Neural cell (in vitro differentiated cells): Measurements from ENCODE around the gene GLO1.

ENCODE experiments used
- CTCF ChIP-seq: fragments of 450-650 bp; IDR thresholded peaks from 2 replicates; pipeline ENCODE4 v1.5.1; 2014; ENCODE audit warnings: antibody characterized with exemption, mild to moderate bottlenecking, moderate library complexity; ENCODE audit not compliant: poor library complexity, severe bottlenecking
- EP300 ChIP-seq: fragments of 450-650 bp; conservative IDR thresholded peaks from 2 replicates; pipeline ENCODE4 v1.6.1; 2014; ENCODE audit warnings: antibody characterized with exemption, mild to moderate bottlenecking, moderate library complexity; ENCODE audit not compliant: poor library complexity, severe bottlenecking
- EZH2 ChIP-seq: fragments of 200-600, 300-800 bp; shearing (Covaris generic), sonication (generic); IDR thresholded peaks from 2 replicates; pipeline ENCODE4 v1.6.1; 2014; ENCODE audit warnings: antibody characterized with exemption, low read length, borderline replicate concordance, mild to moderate bottlenecking; ENCODE audit not compliant: insufficient read depth, poor library complexity, severe bottlenecking
- MXI1 ChIP-seq: fragments of 450-650 bp; conservative IDR thresholded peaks from 2 replicates; pipeline ENCODE4 v1.6.1; 2014; ENCODE audit warnings: antibody characterized with exemption, mild to moderate bottlenecking; ENCODE audit not compliant: poor library complexity, severe bottlenecking
- POLR2AphosphoS5 ChIP-seq: IDR thresholded peaks from 2 replicates; pipeline ENCODE4 v1.6.1; 2012
- RAD21 ChIP-seq: fragments of 450-650 bp; conservative IDR thresholded peaks from 2 replicates; pipeline ENCODE4 v1.6.1; 2014; ENCODE audit warnings: antibody characterized with exemption, mild to moderate bottlenecking, moderate library complexity
- REST ChIP-seq: IDR thresholded peaks from 2 replicates; pipeline ENCODE4 v1.6.1; 2012; ENCODE audit warnings: borderline replicate concordance
- TAF1 ChIP-seq: IDR thresholded peaks from 2 replicates; pipeline ENCODE4 v1.6.1; 2012; ENCODE audit warnings: low read depth

DNA sequence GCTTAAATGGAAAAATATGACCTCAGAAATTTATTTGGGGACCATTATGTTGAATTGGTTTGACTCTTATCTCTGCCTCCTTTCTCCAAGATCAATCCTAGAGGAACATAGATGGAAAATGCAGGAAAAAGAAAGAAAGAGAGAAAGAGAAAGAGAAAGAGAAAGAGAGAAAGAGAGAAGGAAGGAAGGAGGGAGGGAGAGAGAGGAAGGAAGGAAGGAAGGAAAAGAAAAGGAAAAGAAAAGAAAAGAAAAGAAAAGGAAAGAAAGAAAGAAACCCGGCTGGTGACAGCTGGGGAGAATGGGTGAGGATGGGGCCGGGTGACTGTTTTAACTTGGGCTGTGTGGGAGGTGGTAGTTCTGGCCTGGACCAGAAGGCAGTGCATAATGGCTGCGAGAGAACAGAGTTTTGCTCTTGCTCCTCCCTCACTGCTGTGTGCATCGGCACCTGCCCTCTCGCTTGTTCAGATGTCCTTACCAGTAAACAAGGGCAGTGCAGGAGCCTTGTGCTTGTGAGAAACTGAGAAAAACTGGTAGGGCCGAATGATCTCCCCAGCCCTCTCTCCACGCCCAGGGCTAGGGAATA, 24.7 kb downstream of the GLO1 start:
- TF ChIP-seq CTCF (no peak), TAF1 (no peak), EZH2 (no peak), POLR2AphosphoS5 (no peak), EP300 (no peak), RAD21 (no peak), MXI1 (no peak), REST (no peak)
